Gastroesophageal sphincter (tissue), 4 donors: ENCODE results near the gene PBX1. TPM values are rescaled to one million over a fixed set of nuclear protein-coding genes. Genes with fewer than 3 reads are reported as not detected.

ENCODE experiments used
- ATAC-seq: fragments of 150-250 bp; one replicate; pipeline ENCODE4 v1.9.1; 2016; ENCODE audit warnings: mild to moderate bottlenecking, moderate library complexity
- H3K27ac ChIP-seq, 4 donors: fragments of 200-600 bp; sonication (generic) in 3 of 4; 1 replicate in 3 of 4; 2 replicates in 1 of 4; pipeline ENCODE4 v1.5.1; 2016 to 2019
- H3K27me3 ChIP-seq: fragments of 200-600 bp; sonication (generic); one replicate; pipeline ENCODE4 v1.5.1; 2019
- H3K36me3 ChIP-seq, 2 donors: fragments of 200-600 bp; sonication (generic); one replicate each; pipeline ENCODE4 v1.5.1; 2019; ENCODE audit warnings: control low read depth in 1 of 2
- H3K4me1 ChIP-seq, 3 donors: fragments of 200-600 bp; sonication (generic); 1 replicate in 2 of 3; 2 replicates in 1 of 3; pipeline ENCODE4 v1.5.1; 2016 to 2019; ENCODE audit warnings: control low read depth in 2 of 3
- H3K4me3 ChIP-seq, 2 donors: fragments of 200-600 bp; sonication (generic); one replicate each; pipeline ENCODE4 v1.5.1; 2019; ENCODE audit warnings: mild to moderate bottlenecking in 1 of 2, moderate library complexity in 1 of 2
- H3K9me3 ChIP-seq, 3 donors: fragments of 200-600 bp; sonication (generic); one replicate each; pipeline ENCODE4 v1.5.1; 2017 to 2019; ENCODE audit warnings: control low read depth in 2 of 3
- EP300 ChIP-seq: sonication (generic); formaldehyde crosslinking; IDR thresholded peaks from one replicate; pipeline ENCODE4 v1.6.1; 2017; ENCODE audit warnings: antibody characterized with exemption, mild to moderate bottlenecking
- POLR2A ChIP-seq, 2 donors: fragments of 450-650 bp; IDR thresholded peaks; one replicate each; pipeline ENCODE4 v1.6.1; 2017; ENCODE audit warnings: antibody characterized with exemption in 2 of 2, mild to moderate bottlenecking in 2 of 2, moderate library complexity in 1 of 2
- POLR2AphosphoS5 ChIP-seq: sonication (generic); formaldehyde crosslinking; IDR thresholded peaks from one replicate; pipeline ENCODE4 v1.6.1; 2017; ENCODE audit warnings: antibody characterized with exemption
- WGBS, 2 donors: methylation state at CpG; one replicate each; pipeline ENCODE4 v1.1.5; 2018; ENCODE audit warnings: low coverage in 1 of 2; 5-methylcytosine and 5-hydroxymethylcytosine counted together
- total RNA-seq, 4 donors: library from RNA; depleted of rRNA; stranded (reverse); fragments of >200 nt; gene quantifications; one replicate each; pipeline ENCODE4 v1.1.0, GENCODE V29; 2016
- TF ChIP-seq, protein P1 (sequence below), 4 experiments: fragments of 200-600 bp in 2 of 4; fragments of 450-650 bp in 2 of 4; sonication (generic) in 1 of 4; IDR thresholded peaks; one replicate each; pipeline ENCODE4 v1.5.1; 2017 to 2019; ENCODE audit warnings: antibody characterized with exemption in 4 of 4, mild to moderate bottlenecking in 2 of 4, moderate library complexity in 2 of 4

The PBX1 gene
- total RNA-seq, 4 donors from 2014 or later = 75.8 to 177 (median 140) TPM

DNA sequence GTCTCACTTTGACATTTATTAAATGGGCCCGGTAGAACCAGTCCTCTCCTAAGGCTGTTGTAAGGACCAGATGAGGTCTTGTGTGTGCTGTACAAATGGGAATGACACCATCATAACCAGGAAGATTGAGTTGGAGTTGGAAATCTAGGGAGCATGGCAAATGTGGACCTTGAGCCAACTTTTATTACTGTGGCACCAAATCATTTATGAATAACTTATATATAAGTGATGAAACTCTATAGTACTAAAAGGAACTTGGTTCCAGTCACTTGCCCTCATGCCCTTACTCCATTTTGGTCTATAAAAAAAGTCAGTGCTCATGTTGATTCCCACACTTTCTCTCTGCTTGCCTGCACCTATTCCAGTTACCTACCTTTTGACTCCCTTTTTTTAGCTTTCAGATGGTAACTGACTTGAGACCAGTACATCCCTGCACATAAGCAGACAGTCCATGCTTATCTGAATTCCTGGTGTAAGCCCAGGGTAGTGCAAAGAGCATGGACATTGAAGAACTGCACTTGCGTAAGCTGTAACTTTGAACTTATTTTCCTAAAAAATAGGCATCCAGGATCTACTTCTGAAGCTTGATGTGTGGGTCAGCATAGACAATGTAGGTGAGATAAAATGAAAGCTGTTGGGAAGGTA, 210.6 kb downstream of the PBX1 start:
- no peak for TF ChIP-seq EP300
- TF ChIP-seq POLR2A (IDR thresholded peaks at IDR 0.05) = no peak
- TF ChIP-seq, protein P1, sequence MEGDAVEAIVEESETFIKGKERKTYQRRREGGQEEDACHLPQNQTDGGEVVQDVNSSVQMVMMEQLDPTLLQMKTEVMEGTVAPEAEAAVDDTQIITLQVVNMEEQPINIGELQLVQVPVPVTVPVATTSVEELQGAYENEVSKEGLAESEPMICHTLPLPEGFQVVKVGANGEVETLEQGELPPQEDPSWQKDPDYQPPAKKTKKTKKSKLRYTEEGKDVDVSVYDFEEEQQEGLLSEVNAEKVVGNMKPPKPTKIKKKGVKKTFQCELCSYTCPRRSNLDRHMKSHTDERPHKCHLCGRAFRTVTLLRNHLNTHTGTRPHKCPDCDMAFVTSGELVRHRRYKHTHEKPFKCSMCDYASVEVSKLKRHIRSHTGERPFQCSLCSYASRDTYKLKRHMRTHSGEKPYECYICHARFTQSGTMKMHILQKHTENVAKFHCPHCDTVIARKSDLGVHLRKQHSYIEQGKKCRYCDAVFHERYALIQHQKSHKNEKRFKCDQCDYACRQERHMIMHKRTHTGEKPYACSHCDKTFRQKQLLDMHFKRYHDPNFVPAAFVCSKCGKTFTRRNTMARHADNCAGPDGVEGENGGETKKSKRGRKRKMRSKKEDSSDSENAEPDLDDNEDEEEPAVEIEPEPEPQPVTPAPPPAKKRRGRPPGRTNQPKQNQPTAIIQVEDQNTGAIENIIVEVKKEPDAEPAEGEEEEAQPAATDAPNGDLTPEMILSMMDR (IDR thresholded peaks at IDR 0.05) = no peak
- TF ChIP-seq POLR2AphosphoS5 = no peak
- peak overlapping the region; percentile 48 to 86 (median 78) for H3K27ac ChIP-seq
- peaks cover 40 to 99% (median 50%) of the 10 kb centered on the region in 3 donors for H3K4me1 ChIP-seq
- H3K36me3 ChIP-seq = no peaks in the 10 kb centered on the region
- no peak overlapping the region for H3K4me3 ChIP-seq
- no peaks in the 10 kb centered on the region for H3K27me3 ChIP-seq
- no peaks in the 10 kb centered on the region for H3K9me3 ChIP-seq
- ATAC-seq = no peak
- 83 to 92% methylated on average over 2 of the region's 2 CpGs for WGBS, 2 donors

DNA sequence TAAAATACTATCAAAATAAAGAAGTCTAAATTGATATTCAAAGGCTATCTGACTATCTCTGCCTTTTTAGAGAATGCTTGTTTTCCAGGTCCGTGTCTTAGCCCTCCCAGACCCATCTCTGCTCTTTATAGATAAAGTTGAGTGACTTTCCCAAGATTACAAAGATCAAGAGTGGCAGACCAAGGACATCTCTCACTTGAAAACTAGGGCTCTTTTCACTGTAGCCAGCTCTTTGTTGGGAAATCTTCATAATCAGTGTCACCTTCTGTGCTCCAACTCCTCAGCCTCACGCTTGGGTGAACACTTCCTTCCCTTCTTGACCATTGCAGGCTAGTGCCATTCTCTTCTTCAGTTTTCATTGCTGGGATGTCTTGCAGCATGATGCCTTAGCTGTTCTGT, 211.1 kb downstream of the PBX1 start:
- WGBS, 2 donors = 94 to 100% methylated on average over 2 of the region's 2 CpGs
- Histone ChIP-seq H3K4me1 (peaks cover 40 to 99% (median 49%) of the 10 kb centered on the region in 3 donors), H3K9me3 (no peaks in the 10 kb centered on the region), H3K4me3 (no peak overlapping the region), H3K27ac (peak overlapping the region in 3 of 4 donors; percentile 76 to 86 (median 80)), H3K27me3 (no peaks in the 10 kb centered on the region), H3K36me3 (no peaks in the 10 kb centered on the region)
- no peak for ATAC-seq
- TF ChIP-seq EP300 = no peak
- no peak for TF ChIP-seq POLR2A (IDR thresholded peaks at IDR 0.05)
- TF ChIP-seq POLR2AphosphoS5 = no peak
- TF ChIP-seq, protein P1 (IDR thresholded peaks at IDR 0.05) = no peak

DNA sequence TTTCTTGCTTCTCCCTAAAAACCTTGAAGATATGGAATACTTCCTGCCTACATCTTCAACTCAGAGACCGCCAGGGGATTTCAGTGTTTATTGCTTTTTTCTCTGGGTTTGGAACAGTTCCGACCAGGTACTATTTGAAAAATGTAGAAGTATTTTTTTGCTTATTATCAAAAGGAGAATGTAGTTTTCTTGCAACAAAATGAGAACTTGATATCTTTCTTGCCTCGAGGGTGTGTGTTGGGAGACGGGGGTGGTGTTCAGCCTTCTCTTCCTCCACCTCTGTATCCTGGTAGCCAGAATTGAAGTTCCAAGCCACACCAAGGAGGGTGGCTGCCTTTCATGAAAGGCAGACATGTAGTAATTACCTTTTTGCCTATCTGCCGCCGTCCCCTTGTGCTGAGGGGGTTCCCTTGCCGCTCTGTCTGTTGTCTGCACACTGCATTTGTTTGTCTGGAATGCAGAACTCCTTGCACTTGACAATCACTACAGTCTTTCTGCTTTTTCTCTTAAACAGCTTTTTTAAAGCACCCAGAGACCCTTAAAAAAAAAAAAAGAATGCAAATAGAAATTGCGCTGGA, 212.1 kb downstream of the PBX1 start:
- H3K27ac ChIP-seq = peak overlapping the region; percentile 62 to 86 (median 78)
- peak overlapping the region in 1 of 2 donors; percentile 10 for H3K4me3 ChIP-seq
- H3K27me3 ChIP-seq = no peaks in the 10 kb centered on the region
- 28 to 36% methylated on average over 3 to 8 of the region's 8 CpGs for WGBS, 2 donors
- H3K36me3 ChIP-seq = no peaks in the 10 kb centered on the region
- ATAC-seq = no peak
- H3K9me3 ChIP-seq = no peaks in the 10 kb centered on the region
- TF ChIP-seq EP300 (no peak), POLR2AphosphoS5 (no peak), POLR2A (IDR thresholded peaks at IDR 0.05) (no peak)
- TF ChIP-seq, protein P1 (IDR thresholded peaks at IDR 0.05) = no peak
- H3K4me1 ChIP-seq = peaks cover 39 to 99% (median 39%) of the 10 kb centered on the region in 3 donors

DNA sequence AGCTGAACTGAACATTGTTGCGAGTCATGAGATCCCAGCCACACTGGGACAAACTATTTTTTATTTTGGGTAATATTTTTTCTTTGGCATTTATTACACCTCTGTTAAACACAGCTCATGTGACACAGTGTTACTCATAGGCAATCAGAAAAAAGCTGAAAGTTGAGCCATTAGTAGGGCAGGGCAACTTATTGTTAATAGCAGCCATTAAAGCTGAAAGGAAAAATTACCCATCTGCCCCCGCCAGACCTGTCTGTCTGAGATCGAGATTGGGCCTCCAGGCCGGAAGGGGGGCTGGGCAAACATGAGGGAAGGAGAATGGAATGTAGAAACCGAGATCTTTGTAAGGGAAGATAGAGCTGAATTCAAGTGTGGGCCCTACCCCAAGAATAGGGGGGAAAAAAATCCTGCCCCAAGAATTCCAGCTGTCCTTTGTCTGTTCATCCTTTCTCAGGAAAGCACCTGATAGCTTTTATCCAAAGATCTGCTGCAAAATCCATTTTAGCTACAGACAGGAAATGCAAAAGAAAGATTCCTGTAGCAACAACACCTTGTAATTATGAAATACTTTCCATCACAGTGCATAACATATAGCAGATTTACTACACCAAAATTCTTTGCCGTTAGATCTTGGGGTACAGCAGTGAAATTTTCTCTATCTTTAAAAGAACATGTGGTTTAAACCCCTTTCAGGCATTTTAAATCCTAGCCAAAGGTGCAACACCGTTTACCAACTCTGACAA, 212.8 kb downstream of the PBX1 start:
- peak; percentile 49 for ATAC-seq
- H3K9me3 ChIP-seq = no peaks in the 10 kb centered on the region
- peaks cover 36 to 99% (median 39%) of the 10 kb centered on the region in 3 donors for H3K4me1 ChIP-seq
- 8 to 14% methylated on average over 6 to 7 of the region's 7 CpGs for WGBS, 2 donors
- no peaks in the 10 kb centered on the region for H3K27me3 ChIP-seq
- peak overlapping the region; percentile 62 to 86 (median 78) for H3K27ac ChIP-seq
- no peaks in the 10 kb centered on the region for H3K36me3 ChIP-seq
- TF ChIP-seq POLR2A (IDR thresholded peaks at IDR 0.05) (no peak), POLR2AphosphoS5 (peak; percentile 61)
- peak overlapping the region in 1 of 2 donors; percentile 10 for H3K4me3 ChIP-seq

DNA sequence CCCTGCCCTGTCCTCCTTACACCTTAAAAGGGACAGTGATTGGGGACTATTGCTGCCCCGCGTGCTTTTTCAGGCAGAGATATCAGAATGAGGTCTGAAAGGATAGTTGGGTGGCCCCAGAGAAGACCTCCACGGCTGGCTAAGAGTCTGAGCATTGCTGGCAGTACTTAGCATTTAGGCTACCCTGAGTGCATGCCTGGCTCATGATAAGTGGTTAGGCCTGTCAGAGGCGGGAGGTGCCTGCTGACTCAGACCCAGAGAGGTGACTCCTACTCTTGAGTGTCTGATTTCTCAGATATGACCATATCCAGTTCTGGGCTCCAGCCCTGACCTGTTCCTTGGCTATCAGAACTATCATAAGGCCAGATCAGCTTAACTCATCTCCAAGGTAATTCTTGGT, 213.7 kb downstream of the PBX1 start:
- no peaks in the 10 kb centered on the region for H3K9me3 ChIP-seq
- H3K4me3 ChIP-seq = no peak overlapping the region
- peak; percentile 81 for ATAC-seq
- no peaks in the 10 kb centered on the region for H3K36me3 ChIP-seq
- WGBS, 2 donors = 17 to 39% methylated on average over 1 to 4 of the region's 4 CpGs
- peak overlapping the region; percentile 62 to 86 (median 78) for H3K27ac ChIP-seq
- peaks cover 31 to 99% (median 32%) of the 10 kb centered on the region in 3 donors for H3K4me1 ChIP-seq
- TF ChIP-seq EP300 (no peak), POLR2AphosphoS5 (peak; percentile 85)
- no peaks in the 10 kb centered on the region for H3K27me3 ChIP-seq
